ENCODE measurements around the gene RPSA.
"Not testable (repeated sequence)": the region's sequence is repeated elsewhere in the genome, so short reads cannot be mapped to it uniquely, and the experiment has no call there.

RPSA gene

DNA sequence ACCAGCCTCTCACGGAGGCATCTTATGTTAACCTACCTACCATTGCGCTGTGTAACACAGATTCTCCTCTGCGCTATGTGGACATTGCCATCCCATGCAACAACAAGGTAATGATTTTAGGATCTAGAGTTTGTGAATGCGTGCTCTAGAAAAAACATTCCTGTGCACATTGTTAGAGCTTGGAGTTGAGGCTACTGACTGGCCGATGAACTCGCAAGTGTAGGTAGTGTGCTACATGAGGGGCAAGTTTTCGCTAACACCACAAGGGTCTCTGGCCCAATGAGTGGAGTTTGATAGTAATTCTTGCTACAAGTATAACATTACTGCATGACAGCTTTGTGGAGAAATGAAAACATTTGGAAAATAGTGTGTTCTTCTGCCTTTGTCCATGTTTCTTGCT lies 4.4 kb downstream of the RPSA start:
- H3K9ac ChIP-seq (ENCODE audit: low read depth, low read length), result no peak overlapping the region; the same call in 1 of the 2 replicates
- no peak overlapping the region for H3K4me3 ChIP-seq (ENCODE audit: low read length)
- H3K27ac ChIP-seq (ENCODE audit: low read depth, low read length), result peak overlapping the region; percentile 17; the same call in 1 of the 2 replicates
- H3K4me1 ChIP-seq (ENCODE audit: insufficient read depth, low read length), result peaks cover 19% of the 10 kb centered on the region
- H3K9me3 ChIP-seq (ENCODE audit: insufficient read depth, low read depth, low read length), result no peaks in the 10 kb centered on the region
- no peaks in the 10 kb centered on the region for H3K27me3 ChIP-seq (ENCODE audit: insufficient read depth, low read length)
- 98% methylated on average over 6 of the region's 7 CpGs for WGBS
- H3K36me3 ChIP-seq (ENCODE audit: insufficient read depth, low read length), result peaks cover 77% of the 10 kb centered on the region

- 97% methylated on average over 9 of the region's 9 CpGs for WGBS
- H3K4me1 ChIP-seq (ENCODE audit: insufficient read depth, low read length), result peaks cover 19% of the 10 kb centered on the region
Observed at GRCh38 chr3:39412668-39413260, 6.2 kb downstream of the RPSA start.

DNA sequence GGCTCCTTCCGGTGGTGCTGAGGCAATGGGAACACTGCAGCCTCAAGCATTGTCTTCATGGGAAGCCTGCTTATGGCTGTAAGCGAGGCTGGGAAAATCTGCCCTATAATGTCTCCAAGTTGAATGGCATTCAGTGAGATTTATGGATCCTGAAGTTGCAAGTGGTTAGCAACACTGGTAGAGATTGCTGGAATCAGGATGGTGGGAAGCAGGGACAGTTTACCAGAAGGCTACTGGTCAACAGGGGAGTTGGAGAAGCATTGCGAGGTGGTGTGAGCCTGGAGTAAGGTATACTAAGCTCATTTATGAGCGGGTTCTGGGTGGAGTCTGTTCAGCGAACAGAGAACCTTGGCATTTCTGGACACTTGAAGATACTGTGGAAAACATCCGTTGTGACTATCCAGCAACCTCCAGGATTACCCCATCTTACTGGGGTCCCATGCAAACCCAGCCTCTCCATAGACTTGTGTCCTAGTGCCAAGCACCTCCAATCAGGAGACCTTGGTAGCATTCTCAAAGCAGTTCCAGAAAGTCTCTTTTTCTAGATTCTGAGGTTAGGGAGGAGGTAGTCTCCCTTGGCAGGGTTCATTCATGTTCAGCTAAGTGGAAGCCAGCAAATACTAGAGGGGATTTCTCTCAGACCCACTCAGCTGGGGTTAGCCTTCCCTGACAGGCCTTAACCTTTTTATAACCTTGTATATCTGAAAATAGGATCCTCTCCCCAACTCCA lies 7.3 kb downstream of the RPSA start:
- Histone ChIP-seq H3K9me3 (ENCODE audit: insufficient read depth, low read depth, low read length) (no peaks in the 10 kb centered on the region), H3K9ac (ENCODE audit: low read depth, low read length) (no peak overlapping the region), H3K4me3 (ENCODE audit: low read length) (no peak overlapping the region), H3K36me3 (ENCODE audit: insufficient read depth, low read length) (peaks cover 58% of the 10 kb centered on the region), H3K4me1 (ENCODE audit: insufficient read depth, low read length) (peaks cover 14% of the 10 kb centered on the region), H3K27ac (ENCODE audit: low read depth, low read length) (peak overlapping the region; percentile 40; the same call in 1 of the 2 replicates), H3K27me3 (ENCODE audit: insufficient read depth, low read length) (no peaks in the 10 kb centered on the region)
- WGBS, result 95% methylated on average over 6 of the region's 6 CpGs

More at GRCh38 chr3:39412668-39413260, 6.2 kb downstream of the RPSA start:
- Histone ChIP-seq H3K4me3 (ENCODE audit: low read length) (no peak overlapping the region), H3K9ac (ENCODE audit: low read depth, low read length) (no peak overlapping the region), H3K9me3 (ENCODE audit: insufficient read depth, low read depth, low read length) (no peaks in the 10 kb centered on the region), H3K27me3 (ENCODE audit: insufficient read depth, low read length) (no peaks in the 10 kb centered on the region), H3K36me3 (ENCODE audit: insufficient read depth, low read length) (peaks cover 69% of the 10 kb centered on the region), H3K27ac (ENCODE audit: low read depth, low read length) (peak overlapping the region; percentile 33; the same call in 1 of the 2 replicates)

DNA sequence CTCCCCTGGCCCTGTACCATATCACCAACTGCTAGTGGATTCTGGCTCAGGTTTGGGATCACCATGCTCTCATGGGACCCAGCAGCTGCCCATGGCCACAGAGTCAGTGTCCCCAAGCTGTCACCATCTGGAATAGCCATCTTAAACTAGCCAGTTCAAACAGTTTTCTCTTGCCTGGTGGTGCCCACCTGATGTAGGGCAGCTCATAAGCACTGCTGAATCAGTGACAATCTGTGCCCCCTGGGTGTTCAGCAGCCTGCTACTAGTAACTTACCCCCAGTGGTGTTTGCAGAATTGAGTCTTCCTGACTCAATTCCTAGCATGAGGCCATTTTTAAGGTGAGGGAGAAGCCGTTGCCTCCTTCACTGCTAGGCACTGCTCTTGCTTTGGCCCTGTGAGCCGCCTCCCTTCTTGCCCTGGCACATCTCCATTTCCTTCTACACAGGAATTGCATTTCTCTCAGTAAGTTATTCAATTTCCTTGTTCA lies 7.9 kb downstream of the RPSA start:
- Histone ChIP-seq H3K9ac (ENCODE audit: low read depth, low read length) (no peak overlapping the region), H3K9me3 (ENCODE audit: insufficient read depth, low read depth, low read length) (no peaks in the 10 kb centered on the region), H3K27ac (ENCODE audit: low read depth, low read length) (peak overlapping the region; percentile 40; the same call in 1 of the 2 replicates), H3K27me3 (ENCODE audit: insufficient read depth, low read length) (no peaks in the 10 kb centered on the region), H3K4me3 (ENCODE audit: low read length) (no peak overlapping the region), H3K36me3 (ENCODE audit: insufficient read depth, low read length) (peaks cover 52% of the 10 kb centered on the region), H3K4me1 (ENCODE audit: insufficient read depth, low read length) (peaks cover 17% of the 10 kb centered on the region)
- 91% methylated on average over 2 of the region's 2 CpGs for WGBS

DNA sequence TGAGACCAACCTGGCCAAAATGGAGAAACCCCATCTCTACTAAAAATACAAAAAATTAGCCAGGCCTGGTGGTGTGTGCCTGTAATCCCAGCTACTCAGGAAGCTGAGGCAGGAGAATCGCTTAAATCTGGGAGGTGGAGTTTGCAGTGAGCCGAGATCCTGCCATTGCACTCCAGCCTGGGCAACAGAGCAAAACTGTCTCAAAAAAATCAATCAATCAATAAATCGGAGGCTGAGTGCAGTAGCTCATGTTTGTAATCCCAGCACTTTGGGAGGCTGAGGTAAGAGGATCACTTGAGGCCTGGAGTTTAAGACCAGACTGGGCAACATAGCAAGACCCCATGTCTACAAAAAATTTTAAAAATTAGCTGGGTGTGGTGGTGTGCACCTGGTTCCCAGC lies 8.8 kb downstream of the RPSA start:
- not testable (repeated sequence) for H3K9me3 ChIP-seq (ENCODE audit: insufficient read depth, low read depth, low read length); H3K9ac ChIP-seq (ENCODE audit: low read depth, low read length); H3K27me3 ChIP-seq (ENCODE audit: insufficient read depth, low read length); H3K27ac ChIP-seq (ENCODE audit: low read depth, low read length); H3K4me3 ChIP-seq (ENCODE audit: low read length)
- H3K4me1 ChIP-seq (ENCODE audit: insufficient read depth, low read length), result peaks cover 21% of the 10 kb centered on the region
- H3K36me3 ChIP-seq (ENCODE audit: insufficient read depth, low read length), result peaks cover 44% of the 10 kb centered on the region
- WGBS, result 92% methylated on average over 3 of the region's 3 CpGs

- no peak overlapping the region for H3K4me3 ChIP-seq (ENCODE audit: low read length)
- H3K4me1 ChIP-seq (ENCODE audit: insufficient read depth, low read length), result peaks cover 21% of the 10 kb centered on the region
- no peaks in the 10 kb centered on the region for H3K27me3 ChIP-seq (ENCODE audit: insufficient read depth, low read length)
- H3K36me3 ChIP-seq (ENCODE audit: insufficient read depth, low read length), result peaks cover 37% of the 10 kb centered on the region
- no peak overlapping the region for H3K27ac ChIP-seq (ENCODE audit: low read depth, low read length)
- H3K9me3 ChIP-seq (ENCODE audit: insufficient read depth, low read depth, low read length), result no peaks in the 10 kb centered on the region
- WGBS, result 91% methylated on average over 1 of the region's 1 CpG
- H3K9ac ChIP-seq (ENCODE audit: low read depth, low read length), result no peak overlapping the region
Observed at GRCh38 chr3:39415983-39416382, 9.5 kb downstream of the RPSA start.

GRCh38 chr3:39416998-39417397 lies 10.5 kb downstream of the RPSA start:
- WGBS, result 66% methylated on average over 3 of the region's 3 CpGs
- H3K27ac ChIP-seq (ENCODE audit: low read depth, low read length); H3K9me3 ChIP-seq (ENCODE audit: insufficient read depth, low read depth, low read length); H3K9ac ChIP-seq (ENCODE audit: low read depth, low read length); H3K4me3 ChIP-seq (ENCODE audit: low read length); H3K27me3 ChIP-seq (ENCODE audit: insufficient read depth, low read length): not testable (repeated sequence)
- peaks cover 27% of the 10 kb centered on the region for H3K36me3 ChIP-seq (ENCODE audit: insufficient read depth, low read length)
- H3K4me1 ChIP-seq (ENCODE audit: insufficient read depth, low read length), result peaks cover 21% of the 10 kb centered on the region

DNA sequence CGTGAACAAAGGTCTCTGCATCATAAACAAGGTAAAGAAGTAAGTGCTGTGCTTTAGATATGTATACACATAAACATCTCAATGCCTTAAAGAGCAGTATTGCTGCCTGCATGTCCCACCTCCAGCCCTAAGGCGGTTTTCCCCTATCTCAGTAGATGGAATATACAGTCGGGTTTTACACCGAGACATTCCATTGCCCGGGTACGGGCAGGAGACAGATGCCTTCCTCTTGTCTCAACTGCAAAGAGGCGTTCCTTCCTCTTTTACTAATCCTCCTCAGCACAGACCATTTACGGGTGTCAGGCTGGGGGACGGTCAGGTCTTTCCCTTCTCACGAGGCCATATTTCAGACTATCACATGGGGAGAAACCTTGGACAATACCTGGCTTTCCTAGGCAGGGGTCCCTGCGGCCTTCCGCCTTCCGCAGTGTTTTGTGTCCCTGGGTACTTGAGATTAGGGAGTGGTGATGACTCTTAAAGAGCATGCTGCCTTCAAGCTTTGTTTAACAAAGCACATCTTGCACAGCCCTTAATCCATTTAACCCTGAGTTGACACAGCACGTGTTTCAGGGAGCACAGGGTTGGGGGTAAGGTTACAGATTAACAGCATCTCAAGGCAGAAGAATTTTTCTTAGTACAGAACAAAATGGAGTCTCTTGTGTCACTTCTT lies 12.2 kb downstream of the RPSA start:
- not testable (repeated sequence) for H3K9me3 ChIP-seq (ENCODE audit: insufficient read depth, low read depth, low read length); H3K4me3 ChIP-seq (ENCODE audit: low read length); H3K27me3 ChIP-seq (ENCODE audit: insufficient read depth, low read length); H3K36me3 ChIP-seq (ENCODE audit: insufficient read depth, low read length)
- H3K27ac ChIP-seq (ENCODE audit: low read depth, low read length), result peak overlapping the region; percentile 54; the same call in 1 of the 2 replicates
- H3K4me1 ChIP-seq (ENCODE audit: insufficient read depth, low read length), result peaks cover 21% of the 10 kb centered on the region
- 14% methylated on average over 14 of the region's 14 CpGs for WGBS
- H3K9ac ChIP-seq (ENCODE audit: low read depth, low read length), result 0 out of 2 replicates have a peak overlapping the region, but pooled peaks have one; percentile 35

GRCh38 chr3:39419742-39420315 lies 13.3 kb downstream of the RPSA start:
- H3K9me3 ChIP-seq (ENCODE audit: insufficient read depth, low read depth, low read length), result no peaks in the 10 kb centered on the region
- H3K4me1 ChIP-seq (ENCODE audit: insufficient read depth, low read length), result peaks cover 21% of the 10 kb centered on the region
- H3K27me3 ChIP-seq (ENCODE audit: insufficient read depth, low read length), result no peaks in the 10 kb centered on the region
- no peaks in the 10 kb centered on the region for H3K36me3 ChIP-seq (ENCODE audit: insufficient read depth, low read length)
- H3K9ac ChIP-seq (ENCODE audit: low read depth, low read length), result no peak overlapping the region
- H3K27ac ChIP-seq (ENCODE audit: low read depth, low read length), result no peak overlapping the region
- WGBS, result 91% methylated on average over 2 of the region's 2 CpGs
- H3K4me3 ChIP-seq (ENCODE audit: low read length), result no peak overlapping the region

DNA sequence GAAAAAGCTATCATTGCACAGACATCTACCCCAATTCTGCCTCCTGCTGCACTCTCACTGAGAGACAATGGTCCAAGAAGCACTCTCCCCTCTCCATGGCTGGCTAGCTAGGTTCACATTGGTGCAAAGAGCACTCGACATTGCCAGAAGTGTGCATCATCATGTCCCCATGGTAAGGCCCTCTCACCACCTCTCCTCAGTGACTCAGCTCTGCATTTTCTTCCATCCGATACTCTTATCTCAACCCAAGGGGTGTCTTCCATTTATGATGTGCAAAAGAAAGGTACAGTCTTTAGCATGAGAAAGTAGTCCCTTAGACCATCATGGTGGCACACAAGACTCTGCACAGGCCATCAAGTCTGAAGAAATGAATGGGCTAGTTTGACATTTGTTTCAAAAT lies 14.0 kb downstream of the RPSA start:
- Histone ChIP-seq H3K9ac (ENCODE audit: low read depth, low read length) (no peak overlapping the region), H3K4me3 (ENCODE audit: low read length) (no peak overlapping the region), H3K9me3 (ENCODE audit: insufficient read depth, low read depth, low read length) (no peaks in the 10 kb centered on the region), H3K27ac (ENCODE audit: low read depth, low read length) (no peak overlapping the region), H3K36me3 (ENCODE audit: insufficient read depth, low read length) (no peaks in the 10 kb centered on the region), H3K27me3 (ENCODE audit: insufficient read depth, low read length) (no peaks in the 10 kb centered on the region), H3K4me1 (ENCODE audit: insufficient read depth, low read length) (peaks cover 21% of the 10 kb centered on the region)
- WGBS, result 93% methylated on average over 2 of the region's 2 CpGs

Measured in HUES64 (cell line).